ENCODE data around the gene BEND3. TPM values are rescaled to one million over a fixed set of nuclear protein-coding genes. Genes with fewer than 3 reads are reported as not detected.

Gene BEND3
- total RNA-seq, 1 donor from 2014 or later = 4.5 TPM

DNA sequence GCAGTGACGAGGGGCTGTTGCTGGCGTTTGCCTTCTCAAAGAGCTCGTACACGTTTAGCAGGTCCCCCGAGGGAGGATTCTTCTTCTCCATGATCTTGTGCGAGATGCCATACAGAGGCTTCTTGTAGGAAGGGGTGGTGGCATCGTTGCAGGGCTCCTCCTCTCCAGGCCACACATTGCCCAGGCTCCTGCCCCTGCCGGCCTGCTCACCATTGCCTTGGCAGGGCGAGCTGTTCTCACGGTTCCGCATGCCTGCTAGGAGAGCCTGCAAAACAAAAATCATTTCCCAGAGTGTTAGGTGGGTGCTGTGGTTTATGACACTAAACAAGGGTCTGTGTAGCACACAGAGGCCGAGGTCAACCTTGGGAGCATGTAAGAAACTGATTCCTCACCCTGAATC, 44.6 kb downstream of the BEND3 start:
- TF ChIP-seq, protein P1, sequence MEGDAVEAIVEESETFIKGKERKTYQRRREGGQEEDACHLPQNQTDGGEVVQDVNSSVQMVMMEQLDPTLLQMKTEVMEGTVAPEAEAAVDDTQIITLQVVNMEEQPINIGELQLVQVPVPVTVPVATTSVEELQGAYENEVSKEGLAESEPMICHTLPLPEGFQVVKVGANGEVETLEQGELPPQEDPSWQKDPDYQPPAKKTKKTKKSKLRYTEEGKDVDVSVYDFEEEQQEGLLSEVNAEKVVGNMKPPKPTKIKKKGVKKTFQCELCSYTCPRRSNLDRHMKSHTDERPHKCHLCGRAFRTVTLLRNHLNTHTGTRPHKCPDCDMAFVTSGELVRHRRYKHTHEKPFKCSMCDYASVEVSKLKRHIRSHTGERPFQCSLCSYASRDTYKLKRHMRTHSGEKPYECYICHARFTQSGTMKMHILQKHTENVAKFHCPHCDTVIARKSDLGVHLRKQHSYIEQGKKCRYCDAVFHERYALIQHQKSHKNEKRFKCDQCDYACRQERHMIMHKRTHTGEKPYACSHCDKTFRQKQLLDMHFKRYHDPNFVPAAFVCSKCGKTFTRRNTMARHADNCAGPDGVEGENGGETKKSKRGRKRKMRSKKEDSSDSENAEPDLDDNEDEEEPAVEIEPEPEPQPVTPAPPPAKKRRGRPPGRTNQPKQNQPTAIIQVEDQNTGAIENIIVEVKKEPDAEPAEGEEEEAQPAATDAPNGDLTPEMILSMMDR (IDR thresholded peaks at IDR 0.05) = no peak
- Mint-ChIP-seq H3K36me3 (ENCODE audit: unreplicated experiment) (peaks cover 10% of the 10 kb centered on the region), H3K27ac (ENCODE audit: unreplicated experiment) (no peak overlapping the region), H3K4me1 (ENCODE audit: unreplicated experiment) (no peaks in the 10 kb centered on the region), H3K27me3 (ENCODE audit: unreplicated experiment) (no peaks in the 10 kb centered on the region), H3K4me3 (ENCODE audit: unreplicated experiment) (no peak overlapping the region), H3K9me3 (ENCODE audit: unreplicated experiment) (no peaks in the 10 kb centered on the region)
- DNase-seq (ENCODE audit: extremely low spot score, unreplicated experiment) = no peak

DNA sequence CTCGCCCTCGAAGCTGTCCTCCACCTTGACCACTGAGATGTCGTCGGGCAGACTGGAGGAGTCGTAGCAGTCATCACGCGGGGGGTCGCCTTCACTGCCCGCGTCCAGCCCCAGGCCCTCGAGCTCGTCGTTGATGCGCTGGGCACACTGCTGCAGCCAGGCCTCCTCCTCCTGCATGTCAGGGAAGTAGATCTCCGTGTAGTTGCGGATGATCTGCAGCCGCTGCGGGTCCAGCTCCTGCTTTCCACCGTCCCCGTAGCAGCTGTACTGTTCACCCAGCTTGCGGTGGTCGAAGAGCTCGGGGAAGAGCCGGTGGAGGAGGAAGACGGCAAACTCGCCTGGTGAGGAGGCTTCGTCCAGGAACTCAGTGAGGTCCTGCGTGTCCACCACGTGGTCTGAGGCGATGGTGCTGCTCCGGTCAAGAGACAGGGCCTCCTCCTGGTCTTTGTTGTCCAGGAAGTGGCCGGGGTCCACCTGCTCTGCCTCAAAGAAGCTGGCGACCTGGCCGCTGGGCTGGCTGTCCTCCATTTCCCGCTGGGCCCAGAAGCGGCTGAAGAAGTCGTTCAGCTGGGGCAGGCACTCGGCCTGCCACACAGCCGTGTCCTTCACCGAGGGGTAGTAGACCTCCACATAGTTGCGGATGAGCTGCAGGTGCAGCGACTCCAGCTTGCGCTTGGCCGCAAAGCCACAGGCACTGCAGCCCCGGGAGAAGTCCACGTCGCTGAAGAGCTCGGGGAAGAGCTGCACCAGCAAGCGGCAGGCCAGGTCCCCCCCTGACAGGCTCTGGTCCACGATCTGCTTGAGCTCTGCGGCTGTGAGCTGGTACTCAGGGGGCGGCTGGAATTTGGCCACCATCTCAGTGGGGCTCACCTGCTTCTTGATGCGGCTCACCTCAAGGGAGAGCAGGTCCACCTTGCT, 45.4 kb downstream of the BEND3 start:
- Mint-ChIP-seq H3K9me3 (ENCODE audit: unreplicated experiment) (no peaks in the 10 kb centered on the region), H3K27me3 (ENCODE audit: unreplicated experiment) (no peaks in the 10 kb centered on the region), H3K4me1 (ENCODE audit: unreplicated experiment) (peaks cover under 1% of the 10 kb centered on the region), H3K36me3 (ENCODE audit: unreplicated experiment) (peaks cover 10% of the 10 kb centered on the region), H3K27ac (ENCODE audit: unreplicated experiment) (no peak overlapping the region), H3K4me3 (ENCODE audit: unreplicated experiment) (no peak overlapping the region)
- TF ChIP-seq, protein P1 (IDR thresholded peaks at IDR 0.05) = no peak
- DNase-seq (ENCODE audit: extremely low spot score, unreplicated experiment) = no peak

DNA sequence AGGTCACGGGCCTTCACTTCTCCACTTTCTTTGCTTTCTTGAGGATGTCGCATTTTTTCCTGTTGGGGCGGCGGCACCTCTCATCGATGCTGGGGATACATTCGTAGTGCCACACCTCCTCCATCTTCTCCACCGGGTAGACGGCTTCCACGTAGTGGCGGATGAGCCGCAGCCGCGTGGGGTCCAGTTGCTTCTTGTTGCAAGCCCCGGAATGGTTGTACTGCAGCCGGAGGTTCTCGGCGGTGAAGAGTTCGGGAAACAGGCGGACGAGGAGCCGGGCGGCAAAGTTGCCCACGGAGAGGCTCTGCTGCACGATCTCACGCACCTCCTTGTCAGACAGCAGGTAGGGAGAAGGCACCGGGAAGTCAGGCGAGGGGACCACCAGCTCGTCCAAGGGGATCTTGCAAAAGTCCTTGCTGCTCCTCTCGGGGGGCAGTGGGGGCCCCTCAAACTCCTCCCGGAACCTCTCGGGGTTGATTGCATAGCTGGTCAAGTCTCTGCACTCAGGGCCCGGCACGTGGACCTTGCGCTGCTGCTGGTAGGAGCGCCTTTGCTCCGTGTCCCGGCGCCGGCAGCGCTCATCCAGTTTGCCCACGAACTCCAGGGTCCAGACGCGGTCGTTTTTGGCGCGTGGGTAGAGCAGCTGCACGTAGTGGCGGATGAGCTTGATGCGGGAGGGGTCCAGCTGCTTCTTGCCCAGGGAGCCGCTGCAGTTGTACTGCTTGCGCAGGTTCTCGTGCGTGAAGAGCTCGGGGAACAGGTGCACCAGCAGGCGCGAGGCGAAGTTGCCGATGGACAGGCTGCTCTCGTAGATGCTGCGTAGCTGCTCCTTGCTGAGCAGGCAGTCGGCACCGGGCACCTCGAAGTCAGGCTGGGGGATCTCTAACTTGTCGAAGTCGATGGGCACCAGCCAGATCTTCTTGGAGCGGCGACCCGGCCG, 46.4 kb downstream of the BEND3 start:
- no peak overlapping the region for H3K4me3 Mint-ChIP-seq (ENCODE audit: unreplicated experiment)
- H3K27me3 Mint-ChIP-seq (ENCODE audit: unreplicated experiment) = no peaks in the 10 kb centered on the region
- H3K4me1 Mint-ChIP-seq (ENCODE audit: unreplicated experiment) = peaks cover 6% of the 10 kb centered on the region
- TF ChIP-seq, protein P1 (IDR thresholded peaks at IDR 0.05) = no peak
- peaks cover 10% of the 10 kb centered on the region for H3K36me3 Mint-ChIP-seq (ENCODE audit: unreplicated experiment)
- no peak overlapping the region for H3K27ac Mint-ChIP-seq (ENCODE audit: unreplicated experiment)
- no peaks in the 10 kb centered on the region for H3K9me3 Mint-ChIP-seq (ENCODE audit: unreplicated experiment)
- DNase-seq (ENCODE audit: extremely low spot score, unreplicated experiment) = no peak

DNA sequence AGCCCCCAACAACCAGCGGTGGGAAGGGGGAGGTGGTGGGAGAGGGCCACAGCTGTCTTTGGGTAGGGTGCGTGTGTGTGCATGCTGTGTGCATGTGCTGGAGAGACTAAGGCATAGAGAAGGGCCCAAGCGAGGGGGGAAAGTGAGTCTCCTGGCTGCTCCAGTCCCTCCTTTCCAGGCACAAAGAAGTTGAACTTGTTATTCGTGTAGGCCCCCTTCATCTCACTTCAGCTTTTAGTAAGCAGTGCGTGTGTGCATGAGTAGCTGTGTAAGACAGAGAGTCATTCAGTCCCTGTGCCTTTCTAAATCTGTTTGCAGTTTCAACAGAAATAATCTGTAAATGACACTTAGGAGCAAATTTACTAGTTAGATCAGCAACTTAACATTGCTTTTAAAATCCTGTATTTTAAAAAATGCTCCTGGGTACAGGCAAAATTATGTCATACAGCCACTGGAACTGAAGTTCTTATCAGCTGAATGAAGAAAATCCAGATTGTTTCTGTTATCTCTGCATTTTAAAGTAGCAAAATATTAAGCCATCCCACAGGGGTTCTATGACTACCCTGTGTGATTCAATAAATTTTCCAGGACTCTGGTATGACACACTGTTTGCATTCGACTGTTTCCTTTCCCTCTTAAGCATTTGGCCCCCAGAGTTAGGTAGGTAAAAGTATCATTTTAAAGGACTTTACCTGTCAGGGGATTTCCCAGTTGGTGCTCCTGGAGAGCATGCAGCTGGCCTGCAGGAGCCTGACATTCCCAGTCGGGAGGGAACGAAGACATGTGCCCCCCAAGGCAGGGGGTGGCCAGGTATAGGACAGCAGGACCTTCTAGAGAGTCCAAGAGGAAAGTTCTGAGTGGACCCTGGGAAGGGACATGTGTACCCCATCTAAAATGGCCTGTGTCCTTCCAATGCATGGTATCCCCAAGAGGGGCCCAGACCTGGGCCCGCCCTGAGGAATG, 48.3 kb downstream of the BEND3 start:
- Mint-ChIP-seq H3K4me1 (ENCODE audit: unreplicated experiment) (peaks cover 6% of the 10 kb centered on the region), H3K36me3 (ENCODE audit: unreplicated experiment) (peaks cover 10% of the 10 kb centered on the region), H3K4me3 (ENCODE audit: unreplicated experiment) (no peak overlapping the region), H3K27me3 (ENCODE audit: unreplicated experiment) (no peaks in the 10 kb centered on the region), H3K9me3 (ENCODE audit: unreplicated experiment) (no peaks in the 10 kb centered on the region), H3K27ac (ENCODE audit: unreplicated experiment) (no peak overlapping the region)
- TF ChIP-seq, protein P1 (IDR thresholded peaks at IDR 0.05) = no peak
- DNase-seq (ENCODE audit: extremely low spot score, unreplicated experiment) = no peak

All from osteocyte (in vitro differentiated cells).